Effector memory CD8-positive, alpha-beta T cell (primary cell): ENCODE results near the gene ADPRH.
"Not testable (repeated sequence)": the region's sequence is repeated elsewhere in the genome, so short reads cannot be mapped to it uniquely, and the experiment has no call there.

ENCODE experiments used
- ATAC-seq: fragments of 150-1000 bp; cut with Tn5 transposase; replicated peaks from 2 replicates; pipeline ENCODE4 v1.10.0; 2021; ENCODE audit warnings: mild to moderate bottlenecking, moderate library complexity
- DNase-seq, 3 experiments: peaks; one replicate each; pipeline ENCODE4 v3.0.0; 2021
- H3K27ac Mint-ChIP-seq, 2 donors: one replicate each; pipeline ENCODE4 v1.8.0; 2022; ENCODE audit warnings: mild to moderate bottlenecking in 2 of 2, mixed read lengths in 2 of 2, moderate library complexity in 2 of 2
- H3K27me3 Mint-ChIP-seq, 2 donors: one replicate each; pipeline ENCODE4 v1.8.0; 2022; ENCODE audit warnings: mixed read lengths in 2 of 2
- H3K36me3 Mint-ChIP-seq: one replicate; pipeline ENCODE4 v1.8.0; 2022; ENCODE audit warnings: mild to moderate bottlenecking, moderate library complexity, mixed read lengths; ENCODE audit not compliant: insufficient read depth
- H3K4me1 Mint-ChIP-seq, 2 donors: one replicate each; pipeline ENCODE4 v1.8.0; 2022; ENCODE audit warnings: low read depth in 2 of 2, mixed read lengths in 2 of 2
- H3K4me3 Mint-ChIP-seq, 2 donors: one replicate each; pipeline ENCODE4 v1.8.0; 2022; ENCODE audit warnings: mild to moderate bottlenecking in 2 of 2, mixed read lengths in 2 of 2, moderate library complexity in 2 of 2
- H3K9me3 Mint-ChIP-seq, 2 donors: one replicate each; pipeline ENCODE4 v1.8.0; 2022; ENCODE audit warnings: mixed read lengths in 2 of 2

ADPRH gene

DNA sequence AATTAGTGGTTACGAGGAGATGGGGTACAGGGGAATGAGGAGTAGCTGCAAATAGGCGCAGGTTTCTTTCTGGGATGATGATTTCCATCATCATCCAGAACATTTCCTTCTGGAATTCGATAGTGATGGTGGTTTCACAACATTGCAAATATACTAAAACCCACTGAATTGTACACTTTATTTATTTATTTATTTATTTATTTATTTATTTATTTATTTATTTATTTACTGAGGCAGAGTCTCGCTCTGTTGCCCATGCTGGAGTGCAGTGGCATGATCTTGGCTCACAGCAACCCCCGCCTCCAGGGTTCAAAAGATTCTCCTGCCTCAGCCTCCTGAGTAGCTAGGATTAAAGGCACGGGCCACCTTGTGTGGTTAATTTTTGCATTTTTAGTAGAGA, 26.4 kb upstream of the ADPRH start:
- not testable (repeated sequence) for H3K27ac Mint-ChIP-seq, H3K36me3 Mint-ChIP-seq, H3K9me3 Mint-ChIP-seq, H3K4me1 Mint-ChIP-seq, DNase-seq, H3K4me3 Mint-ChIP-seq, ATAC-seq
- H3K27me3 Mint-ChIP-seq = peaks cover 0 to 19% of the 10 kb centered on the region in 2 donors

DNA sequence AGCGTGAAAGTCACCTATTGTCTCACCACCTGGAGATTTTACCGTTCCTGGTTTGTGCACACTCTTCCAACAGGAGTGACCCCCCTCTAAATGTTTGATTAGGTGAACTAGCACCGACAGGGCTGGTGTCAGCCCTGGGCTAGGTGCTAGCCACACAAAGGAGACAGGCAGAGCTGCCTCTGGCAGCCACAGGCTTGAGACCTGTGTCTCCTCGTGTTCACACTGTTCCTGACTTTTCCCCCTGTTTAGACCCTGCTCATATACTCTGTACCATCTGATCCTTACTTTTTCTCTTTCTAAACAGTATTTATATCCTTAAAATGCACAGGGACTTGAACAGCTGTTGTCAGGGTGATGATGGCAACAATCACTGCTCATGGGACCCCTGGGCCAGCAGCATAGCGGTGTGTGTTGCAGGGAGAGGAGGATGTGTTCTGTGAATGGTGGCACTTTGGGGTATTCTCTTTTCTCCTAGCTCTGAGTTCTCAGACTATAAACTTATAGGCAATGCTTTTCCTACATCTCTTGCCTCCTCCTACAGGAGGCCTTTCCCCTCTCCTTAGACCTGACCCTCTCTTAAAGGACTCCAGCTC, 25.4 kb upstream of the ADPRH start:
- H3K4me1 Mint-ChIP-seq = peaks cover 0 to 4% of the 10 kb centered on the region in 2 donors
- no peak overlapping the region for H3K4me3 Mint-ChIP-seq
- DNase-seq (no peak), ATAC-seq (no peak)
- H3K27me3 Mint-ChIP-seq = peaks cover 0 to 19% of the 10 kb centered on the region in 2 donors
- H3K36me3 Mint-ChIP-seq = no peaks in the 10 kb centered on the region
- H3K27ac Mint-ChIP-seq = no peak overlapping the region
- H3K9me3 Mint-ChIP-seq = no peaks in the 10 kb centered on the region

GRCh38 chr3:119555309-119555735, 24.0 kb upstream of the ADPRH start:
- no peak overlapping the region for H3K4me3 Mint-ChIP-seq

DNA sequence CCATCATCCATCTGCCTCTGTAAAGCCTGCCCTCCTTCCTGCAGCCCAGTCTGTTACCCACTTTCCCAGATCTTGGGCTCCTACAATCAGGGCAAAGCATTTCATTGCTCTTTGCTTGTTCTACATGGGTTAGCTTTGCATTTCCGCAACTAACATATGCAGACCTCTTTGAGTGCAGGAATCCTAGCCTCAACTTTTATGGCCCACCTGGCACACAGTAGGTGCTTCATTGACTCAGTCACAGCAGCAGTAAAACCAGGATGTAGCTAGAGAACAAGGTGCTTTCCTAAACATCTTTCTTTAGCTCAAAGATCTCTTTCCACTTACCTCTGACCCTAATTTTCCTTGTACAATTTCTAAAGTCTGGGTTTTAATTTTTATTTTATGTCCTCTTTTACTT, 23.4 kb upstream of the ADPRH start:
- no peaks in the 10 kb centered on the region for H3K36me3 Mint-ChIP-seq
- no peak for ATAC-seq
- peak overlapping the region in 1 of 2 donors; percentile 7 for H3K27ac Mint-ChIP-seq
- H3K4me1 Mint-ChIP-seq = peaks cover 4 to 9% of the 10 kb centered on the region in 2 donors
- H3K27me3 Mint-ChIP-seq = peaks cover 0 to 19% of the 10 kb centered on the region in 2 donors
- H3K4me3 Mint-ChIP-seq = no peak overlapping the region
- no peaks in the 10 kb centered on the region for H3K9me3 Mint-ChIP-seq
- DNase-seq = no peak

More at GRCh38 chr3:119555309-119555735, 24.0 kb upstream of the ADPRH start:
- Mint-ChIP-seq H3K27me3 (peaks cover 0 to 19% of the 10 kb centered on the region in 2 donors), H3K27ac (peak overlapping the region in 1 of 2 donors; percentile 7), H3K4me1 (peaks cover 4 to 9% of the 10 kb centered on the region in 2 donors), H3K36me3 (no peaks in the 10 kb centered on the region), H3K9me3 (no peaks in the 10 kb centered on the region)
- peak; percentile 20 for ATAC-seq
- DNase-seq = no peak

DNA sequence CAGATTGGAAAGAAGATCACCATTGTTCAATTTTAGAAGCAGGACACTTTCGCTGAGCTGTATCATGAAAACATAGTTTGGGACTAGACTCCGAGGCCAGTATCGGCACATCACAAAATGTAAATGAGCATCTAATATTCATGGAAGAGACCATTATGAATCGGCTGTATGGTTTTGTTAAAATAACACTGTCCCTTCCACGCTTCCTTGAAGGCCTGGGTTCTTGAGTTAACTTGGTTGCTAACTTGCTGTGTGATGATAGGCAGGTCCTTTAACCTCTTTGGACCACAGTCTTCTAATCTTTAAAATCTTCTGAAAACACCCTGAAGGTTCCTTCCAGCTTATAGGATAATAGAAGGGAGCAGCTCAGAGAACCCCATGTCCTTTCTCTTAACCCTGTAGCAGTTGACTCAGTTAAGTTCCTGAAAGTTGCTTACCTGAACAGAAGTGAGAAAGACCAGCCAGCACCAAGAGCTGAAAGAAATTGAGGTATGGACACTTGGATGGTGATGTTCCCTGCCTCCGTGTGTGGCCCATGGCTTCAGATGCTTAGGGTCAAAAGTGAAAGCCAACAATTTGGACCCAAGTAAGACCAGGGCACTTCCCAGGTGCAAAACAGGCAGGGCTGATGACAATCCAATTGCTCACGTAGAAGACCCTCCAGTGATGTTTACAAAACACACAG, 22.0 kb upstream of the ADPRH start:
- peaks cover 2% of the 10 kb centered on the region for H3K36me3 Mint-ChIP-seq
- H3K4me3 Mint-ChIP-seq = no peak overlapping the region
- peaks cover 6 to 12% of the 10 kb centered on the region in 2 donors for H3K4me1 Mint-ChIP-seq
- no peak overlapping the region for H3K27ac Mint-ChIP-seq
- ATAC-seq (no peak), DNase-seq (no peak)
- peaks cover 0 to 19% of the 10 kb centered on the region in 2 donors for H3K27me3 Mint-ChIP-seq
- no peaks in the 10 kb centered on the region for H3K9me3 Mint-ChIP-seq

- no peaks in the 10 kb centered on the region for H3K9me3 Mint-ChIP-seq
- H3K27ac Mint-ChIP-seq = no peak overlapping the region
- peaks cover 0 to 19% of the 10 kb centered on the region in 2 donors for H3K27me3 Mint-ChIP-seq
- no peak for DNase-seq
- H3K4me3 Mint-ChIP-seq = no peak overlapping the region
- peaks cover 4% of the 10 kb centered on the region for H3K36me3 Mint-ChIP-seq
- ATAC-seq = no peak
- H3K4me1 Mint-ChIP-seq = peaks cover 8 to 18% of the 10 kb centered on the region in 2 donors
Observed at GRCh38 chr3:119557877-119558269, 21.4 kb upstream of the ADPRH start.

DNA sequence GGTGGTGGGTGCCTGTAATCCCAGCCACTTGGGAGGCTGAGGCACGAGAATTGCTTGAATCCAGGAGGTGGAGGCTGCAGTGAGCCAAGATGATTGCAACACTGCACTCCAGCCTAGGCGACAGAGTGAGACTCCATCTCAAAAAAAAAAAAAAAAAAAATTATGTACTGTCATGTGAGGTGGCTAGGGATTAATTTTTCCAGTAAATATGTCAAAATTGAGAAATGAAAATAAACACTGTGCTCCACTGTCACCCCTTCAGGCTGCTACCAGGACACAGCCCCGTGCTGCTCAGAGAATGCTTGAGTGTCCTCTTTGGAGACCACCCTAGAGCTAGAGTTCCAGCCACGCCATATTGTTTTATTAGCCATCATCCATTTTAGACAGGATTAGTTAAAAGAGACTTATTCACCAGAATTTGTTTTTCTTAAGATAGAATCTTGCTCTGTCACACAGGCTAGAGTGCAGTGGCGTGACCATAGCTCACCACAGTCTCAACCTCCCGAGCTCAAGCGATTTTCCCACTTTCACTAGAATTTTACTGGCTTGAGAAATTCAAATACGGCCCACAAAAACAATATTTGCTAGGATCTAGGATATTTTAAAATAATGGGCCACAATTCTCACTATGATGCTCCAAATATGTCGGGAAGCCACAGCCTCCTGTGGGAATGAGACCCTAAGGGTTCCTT, 20.5 kb upstream of the ADPRH start:
- Mint-ChIP-seq H3K4me1 (peaks cover 8 to 18% of the 10 kb centered on the region in 2 donors), H3K4me3 (no peak overlapping the region), H3K9me3 (no peaks in the 10 kb centered on the region), H3K27me3 (peaks cover 0 to 19% of the 10 kb centered on the region in 2 donors), H3K27ac (no peak overlapping the region), H3K36me3 (peaks cover 4% of the 10 kb centered on the region)
- ATAC-seq (no peak), DNase-seq (no peak)

DNA sequence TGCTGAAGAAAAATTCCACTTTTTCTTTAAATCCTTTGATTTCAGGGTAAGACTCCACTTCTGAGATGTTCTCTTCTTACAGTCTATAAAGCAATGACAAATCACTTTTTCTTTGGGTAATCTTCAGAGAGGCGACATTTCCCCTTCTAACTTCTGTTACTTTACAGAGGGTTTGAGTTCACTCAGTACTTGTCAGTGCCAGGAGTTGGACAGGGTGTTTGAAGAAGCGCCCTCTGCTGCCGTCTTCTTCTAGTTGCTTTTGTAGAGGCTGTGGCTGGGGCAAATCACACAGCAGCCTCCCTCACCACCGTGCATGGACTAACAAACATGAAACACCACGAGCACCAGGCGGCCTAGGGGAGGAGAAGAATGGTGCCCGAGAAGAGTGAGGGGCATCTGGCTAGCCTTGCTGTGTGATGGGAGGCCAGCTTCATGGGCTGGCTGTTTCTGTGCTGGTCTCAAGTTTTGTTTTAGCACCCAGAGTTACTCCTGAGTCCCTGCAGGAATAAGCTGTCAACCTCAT, 19.8 kb upstream of the ADPRH start, which contains the start of gene CD80:
Gene CD80, minus strand, starts transcription at position 174 of the 523 bp plus-strand sequence. CDS start 1,886 bp downstream, outside the sequence.
- Mint-ChIP-seq H3K9me3 (no peaks in the 10 kb centered on the region), H3K27me3 (peaks cover 0 to 19% of the 10 kb centered on the region in 2 donors), H3K4me3 (peak within 1 kb of the TSS; percentile 1 to 11), H3K36me3 (peaks cover 4% of the 10 kb centered on the region), H3K4me1 (peaks cover 8 to 18% of the 10 kb centered on the region in 2 donors), H3K27ac (peak within 1 kb of the TSS in 1 of 2 donors; percentile 71)
- ATAC-seq (peak; percentile 54), DNase-seq (peak; percentile 36 to 51 (median 40))

DNA sequence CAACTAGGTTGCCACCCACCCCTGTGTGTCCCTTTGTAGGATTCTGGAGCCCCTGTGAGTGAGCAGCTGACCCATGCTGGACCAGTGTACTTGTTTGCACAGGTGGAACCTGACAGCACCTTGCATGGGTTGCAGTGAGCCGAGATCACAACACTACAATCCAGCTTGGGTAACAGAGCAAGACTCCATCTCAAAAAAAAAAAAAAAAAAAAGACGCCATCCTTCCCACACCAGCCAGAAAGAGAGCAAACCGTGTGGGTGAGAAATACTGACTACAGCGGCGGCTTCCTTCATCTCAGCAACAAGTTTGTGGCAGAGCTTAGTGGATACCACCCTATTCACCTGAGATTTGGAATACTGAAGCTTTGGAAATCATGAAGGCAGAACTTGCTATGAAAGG, 19.1 kb upstream of the ADPRH start:
- H3K4me3 Mint-ChIP-seq = no peak overlapping the region
- DNase-seq = no peak
- H3K4me1 Mint-ChIP-seq = peaks cover 8 to 18% of the 10 kb centered on the region in 2 donors
- H3K27me3 Mint-ChIP-seq = peaks cover 0 to 19% of the 10 kb centered on the region in 2 donors
- peak overlapping the region in 1 of 2 donors; percentile 71 for H3K27ac Mint-ChIP-seq
- no peaks in the 10 kb centered on the region for H3K9me3 Mint-ChIP-seq
- no peak for ATAC-seq
- H3K36me3 Mint-ChIP-seq = peaks cover 4% of the 10 kb centered on the region

GRCh38 chr3:119562307-119562961, 16.9 kb upstream of the ADPRH start:
- peaks cover 4% of the 10 kb centered on the region for H3K36me3 Mint-ChIP-seq
- H3K4me3 Mint-ChIP-seq = peak overlapping the region; percentile 8 to 25
- no peaks in the 10 kb centered on the region for H3K9me3 Mint-ChIP-seq
- DNase-seq (peak; percentile 29 to 34 (median 31)), ATAC-seq (peak; percentile 81)
- H3K27ac Mint-ChIP-seq = peak overlapping the region; percentile 84 to 91
- peaks cover 0 to 3% of the 10 kb centered on the region in 2 donors for H3K27me3 Mint-ChIP-seq
- peaks cover 8 to 14% of the 10 kb centered on the region in 2 donors for H3K4me1 Mint-ChIP-seq

GRCh38 chr3:119563334-119563733, 16.0 kb upstream of the ADPRH start:
- not testable (repeated sequence) for DNase-seq, H3K27ac Mint-ChIP-seq, H3K4me3 Mint-ChIP-seq, H3K27me3 Mint-ChIP-seq, ATAC-seq, H3K9me3 Mint-ChIP-seq, H3K36me3 Mint-ChIP-seq
- H3K4me1 Mint-ChIP-seq = peaks cover 8 to 14% of the 10 kb centered on the region in 2 donors

DNA sequence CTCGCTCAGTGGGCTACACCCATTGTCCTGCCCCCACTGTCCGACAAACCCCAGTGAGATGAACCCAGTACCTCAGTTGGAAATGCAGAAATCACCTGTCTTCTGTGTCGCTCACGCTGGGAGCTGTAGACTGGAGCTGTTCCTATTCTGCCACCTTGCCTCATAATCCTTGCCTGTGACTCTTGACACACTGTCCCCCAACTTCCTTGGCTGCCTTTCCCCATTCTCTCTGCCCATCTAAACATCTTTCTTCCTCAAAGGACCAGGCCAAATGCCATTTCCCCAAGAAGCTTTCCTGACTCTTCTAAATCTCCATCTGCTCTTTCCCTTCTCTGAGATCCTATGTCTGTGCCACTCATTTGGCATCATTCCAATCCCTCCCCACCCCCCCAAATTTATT, 10.1 kb upstream of the ADPRH start:
- peaks cover 21 to 35% of the 10 kb centered on the region in 2 donors for H3K27me3 Mint-ChIP-seq
- no peaks in the 10 kb centered on the region for H3K9me3 Mint-ChIP-seq
- H3K4me3 Mint-ChIP-seq = no peak overlapping the region
- no peak for ATAC-seq
- H3K4me1 Mint-ChIP-seq = no peaks in the 10 kb centered on the region
- no peak for DNase-seq
- no peak overlapping the region for H3K27ac Mint-ChIP-seq
- H3K36me3 Mint-ChIP-seq = no peaks in the 10 kb centered on the region

- no peak overlapping the region for H3K4me3 Mint-ChIP-seq
- no peaks in the 10 kb centered on the region for H3K9me3 Mint-ChIP-seq
- peaks cover 21 to 35% of the 10 kb centered on the region in 2 donors for H3K27me3 Mint-ChIP-seq
- ATAC-seq = peak; percentile 8
- no peaks in the 10 kb centered on the region for H3K4me1 Mint-ChIP-seq
- no peak for DNase-seq
- H3K27ac Mint-ChIP-seq = no peak overlapping the region
- H3K36me3 Mint-ChIP-seq = no peaks in the 10 kb centered on the region
Observed at GRCh38 chr3:119570229-119570628, 9.1 kb upstream of the ADPRH start.
